Measurements from ENCODE around the gene LY6G6F. TPM values are rescaled to one million over a fixed set of nuclear protein-coding genes. Genes with fewer than 3 reads are reported as not detected.
A peak's percentile ranks its signal among the peaks of the same experiment; 100 is the strongest.

Gene LY6G6F
- total RNA-seq, 1 donor from 2014 or later: not detected

- intact Hi-C loops (cut with DNase I): loop anchor here (5.0 to 10.0 kb wide), 2 partner anchors 54 to 152 kb away; partner anchors contain the start of gene CLIC1
- TF ChIP-seq POLR2A (IDR thresholded peaks at IDR 0.05) (no peak), CTCF (IDR thresholded peaks at IDR 0.05) (peak; percentile 50 to 69 (median 69)), POLR2AphosphoS5 (IDR thresholded peaks at IDR 0.05; ENCODE audit: insufficient read depth in 1 of 2, low read depth in 1 of 2) (peak; percentile 60 to 61)
- peak in 1 of 2 donors; percentile 96 for DNase-seq (ENCODE audit: extremely low spot score in 2 of 2)
These were observed 26.2 kb upstream of the LY6G6F start, which contains the start of gene LY6G5C for GRCh38 chr6:31680226-31681134. Gene LY6G5C, minus strand, starts transcription at chr6:31681067. Its CDS starts 694 bp downstream, at chr6:31680373.

DNA sequence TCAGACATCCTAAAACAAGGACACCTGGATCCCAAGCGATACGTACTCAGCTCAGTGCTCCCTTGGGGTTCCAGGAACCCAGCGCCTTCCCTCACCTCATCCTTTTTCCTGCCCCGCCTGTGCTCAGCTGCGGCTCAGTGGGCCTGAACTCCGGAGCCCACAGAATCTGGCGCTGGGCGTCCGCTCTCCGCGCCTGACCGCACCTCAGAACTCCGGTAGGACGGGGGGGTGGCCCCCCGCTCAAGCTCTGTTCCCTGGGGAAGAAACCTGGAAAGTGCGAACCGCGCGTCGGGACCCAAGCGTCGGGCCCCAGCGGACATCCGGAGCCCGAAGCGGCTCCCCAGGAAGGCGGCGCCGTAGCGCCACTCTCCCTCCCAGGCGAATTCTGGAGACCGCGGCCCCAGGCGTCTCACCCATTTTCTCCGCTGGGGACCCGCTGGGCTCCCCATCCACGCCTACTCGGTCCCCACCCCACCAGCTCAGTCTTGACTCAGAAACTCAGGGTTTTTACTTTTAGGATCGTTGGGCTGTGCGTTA is 25.5 kb upstream of the LY6G6F start:
- H3K9me3 ChIP-seq: no peaks in the 10 kb centered on the region
- no peaks in the 10 kb centered on the region for H3K36me3 ChIP-seq
- H3K27me3 ChIP-seq: no peaks in the 10 kb centered on the region
- no peak for TF ChIP-seq POLR2A (IDR thresholded peaks at IDR 0.05)
- peak; percentile 4 to 59 for TF ChIP-seq POLR2AphosphoS5 (IDR thresholded peaks at IDR 0.05; ENCODE audit: insufficient read depth in 1 of 2, low read depth in 1 of 2)
- peak in 1 of 3 experiments; percentile 12 for TF ChIP-seq CTCF (IDR thresholded peaks at IDR 0.05)
- H3K27ac ChIP-seq: peak overlapping the region; percentile 92
- peaks cover 25% of the 10 kb centered on the region for H3K4me1 ChIP-seq
- peak overlapping the region; percentile 55 to 59 for H3K4me3 ChIP-seq
- intact Hi-C loops (cut with DNase I): loop anchor here (5.0 to 10.0 kb wide), 2 partner anchors 54 to 151 kb away; partner anchors contain the start of gene CLIC1
- DNase-seq (ENCODE audit: extremely low spot score in 2 of 2): no peak

More at GRCh38 chr6:31680226-31681134, 26.2 kb upstream of the LY6G6F start, which contains the start of gene LY6G5C:
- Histone ChIP-seq H3K4me3 (peak within 1 kb of the TSS; percentile 55 to 59), H3K27me3 (no peaks in the 10 kb centered on the region), H3K36me3 (no peaks in the 10 kb centered on the region), H3K9me3 (no peaks in the 10 kb centered on the region), H3K27ac (peak within 1 kb of the TSS; percentile 92), H3K4me1 (peaks cover 25% of the 10 kb centered on the region)

GRCh38 chr6:31683591-31683990 is 23.1 kb upstream of the LY6G6F start:
- intact Hi-C loops (cut with DNase I): loop anchor here (5.0 to 10.0 kb wide), 2 partner anchors 51 to 149 kb away; partner anchors contain the start of gene CLIC1
- Histone ChIP-seq H3K27ac (no peak overlapping the region), H3K4me1 (peaks cover 25% of the 10 kb centered on the region), H3K27me3 (no peaks in the 10 kb centered on the region), H3K9me3 (no peaks in the 10 kb centered on the region), H3K36me3 (peaks cover 0 to 21% of the 10 kb centered on the region in 2 donors), H3K4me3 (no peak overlapping the region)
- no peak for DNase-seq (ENCODE audit: extremely low spot score in 2 of 2)
- TF ChIP-seq POLR2AphosphoS5 (IDR thresholded peaks at IDR 0.05; ENCODE audit: insufficient read depth in 1 of 2, low read depth in 1 of 2) (no peak), CTCF (IDR thresholded peaks at IDR 0.05) (no peak), POLR2A (IDR thresholded peaks at IDR 0.05) (no peak)

GRCh38 chr6:31686483-31686882 is 20.2 kb upstream of the LY6G6F start:
- Histone ChIP-seq H3K36me3 (peaks cover 0 to 48% of the 10 kb centered on the region in 2 donors), H3K4me1 (peaks cover 14% of the 10 kb centered on the region), H3K9me3 (no peaks in the 10 kb centered on the region), H3K4me3 (no peak overlapping the region), H3K27me3 (no peaks in the 10 kb centered on the region), H3K27ac (no peak overlapping the region)
- no peak for DNase-seq (ENCODE audit: extremely low spot score in 2 of 2)
- intact Hi-C loops (cut with DNase I): loop anchor here (10.0 kb wide), 1 partner anchor 48 kb away; the partner anchor contains the start of gene CLIC1
- TF ChIP-seq POLR2A (IDR thresholded peaks at IDR 0.05): no peak
- no peak for TF ChIP-seq CTCF (IDR thresholded peaks at IDR 0.05)
- TF ChIP-seq POLR2AphosphoS5 (IDR thresholded peaks at IDR 0.05; ENCODE audit: insufficient read depth in 1 of 2, low read depth in 1 of 2): no peak

All from vagina (tissue), 2 donors.